K562 (cell line): Measurements from ENCODE around the gene BNIP2. TPM values are rescaled to one million over a fixed set of nuclear protein-coding genes. Genes with fewer than 3 reads are reported as not detected.

Experiments used
- ARNT ChIP-seq, 2 experiments: fragments of 450-650 bp; IDR thresholded peaks; 2 replicates each; pipeline ENCODE4 v1.6.1; 2016; ENCODE audit warnings: mild to moderate bottlenecking in 1 of 2
- E2F8 ChIP-seq: fragments of 450-650 bp; IDR thresholded peaks from 2 replicates; pipeline ENCODE4 v1.7.1; 2018; ENCODE audit warnings: mild to moderate bottlenecking, low read depth; ENCODE audit not compliant: partially characterized antibody
- ELF1 ChIP-seq: fragments of 200-800 bp; sonication (Bioruptor generic); IDR thresholded peaks from 2 replicates; pipeline ENCODE4 v1.6.1; 2016; ENCODE audit warnings: missing genetic modification characterization, missing compliant biosample characterization
- HMGN3 ChIP-seq: IDR thresholded peaks from 2 replicates; pipeline ENCODE4 v1.6.1; 2011; ENCODE audit warnings: borderline replicate concordance, low read depth, mild to moderate bottlenecking, mixed read lengths, low read length; ENCODE audit not compliant: insufficient read length; ENCODE audit errors: extremely low read depth
- KDM4B ChIP-seq, 2 experiments: fragments of 450-650 bp in 1 of 2; sonication (generic) in 1 of 2; IDR thresholded peaks; 2 replicates each; pipeline ENCODE4 v1.6.1; 2016 to 2017; ENCODE audit warnings: borderline replicate concordance in 2 of 2, antibody characterized with exemption in 1 of 2, low read depth in 1 of 2, mild to moderate bottlenecking in 1 of 2
- LARP7 ChIP-seq: fragments of 450-650 bp; IDR thresholded peaks from 2 replicates; pipeline ENCODE4 v1.6.1; 2016
- NFIC ChIP-seq: fragments of 450-650 bp; IDR thresholded peaks from 2 replicates; pipeline ENCODE4 v1.6.1; 2017; ENCODE audit warnings: mild to moderate bottlenecking, inconsistent platforms
- SETDB1 ChIP-seq: IDR thresholded peaks from one replicate; pipeline ENCODE4 v1.6.1; 2012; ENCODE audit warnings: low read length, control low read depth, inconsistent platforms
- ZNF766 ChIP-seq: fragments of 200-800 bp; sonication (Bioruptor generic); conservative IDR thresholded peaks from 2 replicates; pipeline ENCODE4 v1.6.1; 2016; ENCODE audit warnings: missing genetic modification characterization, missing compliant biosample characterization
- polyA plus RNA-seq, 8 experiments: library from polyadenylated mRNA; depleted of rRNA in 4 of 8; stranded (reverse) in 5 of 8; unstranded in 3 of 8; fragments of >200 nt; fragmentation: Nextera tagmentation in 2 of 8; fragmentation: Illumina TruSeq in 1 of 8; extraction: Ambion mirVana in 2 of 8; extraction: Trizol in 1 of 8; gene quantifications; 2 replicates each; pipeline versions ENCODE4 v1.2.1 to v1.2.3, GENCODE V29; 2011 to 2014; ENCODE audit warnings: inconsistent platforms in 1 of 8, missing spikeins in 1 of 8
- total RNA-seq, 7 experiments: library from RNA; depleted of rRNA in 6 of 7; stranded (reverse); fragments of >200 nt in 6 of 7; fragmentation: Illumina TruSeq in 2 of 7; extraction: Trizol in 2 of 7; gene quantifications; 2 replicates each; pipeline versions ENCODE4 v1.2.1 to v1.2.3, GENCODE V29; 2011 to 2021; ENCODE audit warnings: low replicate concordance in 1 of 7
- TF ChIP-seq, protein P1 (sequence below): sonication (generic); formaldehyde crosslinking; IDR thresholded peaks from 2 replicates; pipeline ENCODE4 v1.8.1; 2023; ENCODE audit warnings: missing genetic modification reagents, mild to moderate bottlenecking, borderline replicate concordance
- TF ChIP-seq, protein P2 (sequence below): sonication (generic); formaldehyde crosslinking; IDR thresholded peaks from 2 replicates; pipeline ENCODE4 v1.9.0; 2022; ENCODE audit warnings: mild to moderate bottlenecking, missing genetic modification reagents
- TF ChIP-seq, protein P3 (sequence below), 3 experiments: fragments of 200-800 bp in 1 of 3; fragments of 250-450 bp in 1 of 3; fragments of 450-650 bp in 1 of 3; sonication (Bioruptor Pico) in 1 of 3; sonication (Bioruptor generic) in 1 of 3; formaldehyde crosslinking in 1 of 3; IDR thresholded peaks; 2 replicates each; pipeline versions ENCODE4 v1.6.1 to v1.8.0; 2016 to 2022; ENCODE audit warnings: mild to moderate bottlenecking in 2 of 3, missing genetic modification characterization in 2 of 3, missing compliant biosample characterization in 1 of 3, moderate library complexity in 1 of 3

BNIP2 gene
- total and polyA plus RNA-seq, 9 of the 15 experiments (the other 6 are each of a cell fraction or from before 2014, with no cell fraction given), result 19.6 to 88.0 (median 52.5) TPM

- TF ChIP-seq ARNT (IDR thresholded peaks at IDR 0.05), result no peak
- TF ChIP-seq HMGN3, result peak; percentile 55
- TF ChIP-seq, protein P1, sequence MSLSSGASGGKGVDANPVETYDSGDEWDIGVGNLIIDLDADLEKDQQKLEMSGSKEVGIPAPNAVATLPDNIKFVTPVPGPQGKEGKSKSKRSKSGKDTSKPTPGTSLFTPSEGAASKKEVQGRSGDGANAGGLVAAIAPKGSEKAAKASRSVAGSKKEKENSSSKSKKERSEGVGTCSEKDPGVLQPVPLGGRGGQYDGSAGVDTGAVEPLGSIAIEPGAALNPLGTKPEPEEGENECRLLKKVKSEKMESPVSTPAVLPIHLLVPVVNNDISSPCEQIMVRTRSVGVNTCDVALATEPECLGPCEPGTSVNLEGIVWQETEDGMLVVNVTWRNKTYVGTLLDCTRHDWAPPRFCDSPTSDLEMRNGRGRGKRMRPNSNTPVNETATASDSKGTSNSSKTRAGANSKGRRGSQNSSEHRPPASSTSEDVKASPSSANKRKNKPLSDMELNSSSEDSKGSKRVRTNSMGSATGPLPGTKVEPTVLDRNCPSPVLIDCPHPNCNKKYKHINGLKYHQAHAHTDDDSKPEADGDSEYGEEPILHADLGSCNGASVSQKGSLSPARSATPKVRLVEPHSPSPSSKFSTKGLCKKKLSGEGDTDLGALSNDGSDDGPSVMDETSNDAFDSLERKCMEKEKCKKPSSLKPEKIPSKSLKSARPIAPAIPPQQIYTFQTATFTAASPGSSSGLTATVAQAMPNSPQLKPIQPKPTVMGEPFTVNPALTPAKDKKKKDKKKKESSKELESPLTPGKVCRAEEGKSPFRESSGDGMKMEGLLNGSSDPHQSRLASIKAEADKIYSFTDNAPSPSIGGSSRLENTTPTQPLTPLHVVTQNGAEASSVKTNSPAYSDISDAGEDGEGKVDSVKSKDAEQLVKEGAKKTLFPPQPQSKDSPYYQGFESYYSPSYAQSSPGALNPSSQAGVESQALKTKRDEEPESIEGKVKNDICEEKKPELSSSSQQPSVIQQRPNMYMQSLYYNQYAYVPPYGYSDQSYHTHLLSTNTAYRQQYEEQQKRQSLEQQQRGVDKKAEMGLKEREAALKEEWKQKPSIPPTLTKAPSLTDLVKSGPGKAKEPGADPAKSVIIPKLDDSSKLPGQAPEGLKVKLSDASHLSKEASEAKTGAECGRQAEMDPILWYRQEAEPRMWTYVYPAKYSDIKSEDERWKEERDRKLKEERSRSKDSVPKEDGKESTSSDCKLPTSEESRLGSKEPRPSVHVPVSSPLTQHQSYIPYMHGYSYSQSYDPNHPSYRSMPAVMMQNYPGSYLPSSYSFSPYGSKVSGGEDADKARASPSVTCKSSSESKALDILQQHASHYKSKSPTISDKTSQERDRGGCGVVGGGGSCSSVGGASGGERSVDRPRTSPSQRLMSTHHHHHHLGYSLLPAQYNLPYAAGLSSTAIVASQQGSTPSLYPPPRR (CRISPR knock-in tag), result 0 out of 2 replicates have a peak, but pooled peaks have one; percentile 31
- TF ChIP-seq E2F8, result peak; percentile 60
- 0 out of 2 replicates have a peak, but pooled peaks have one; percentile 15 for TF ChIP-seq ELF1 (tag)
- no peak for TF ChIP-seq LARP7
- TF ChIP-seq, protein P2, sequence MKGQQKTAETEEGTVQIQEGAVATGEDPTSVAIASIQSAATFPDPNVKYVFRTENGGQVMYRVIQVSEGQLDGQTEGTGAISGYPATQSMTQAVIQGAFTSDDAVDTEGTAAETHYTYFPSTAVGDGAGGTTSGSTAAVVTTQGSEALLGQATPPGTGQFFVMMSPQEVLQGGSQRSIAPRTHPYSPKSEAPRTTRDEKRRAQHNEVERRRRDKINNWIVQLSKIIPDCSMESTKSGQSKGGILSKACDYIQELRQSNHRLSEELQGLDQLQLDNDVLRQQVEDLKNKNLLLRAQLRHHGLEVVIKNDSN (CRISPR knock-in tag), result 0 out of 2 replicates have a peak, but pooled peaks have one; percentile 24
- TF ChIP-seq SETDB1, result no peak
- peak; percentile 78; the same call in 1 of the 2 replicates for TF ChIP-seq ZNF766 (CRISPR knock-in tag)
- TF ChIP-seq NFIC, result 0 out of 2 replicates have a peak, but pooled peaks have one; percentile 44
- peak in 1 of 2 experiments; percentile 92; a peak in 1 of 4 replicates for TF ChIP-seq KDM4B (IDR thresholded peaks at IDR 0.05; ENCODE audit: borderline replicate concordance in 2 of 2, low read depth in 1 of 2)
- TF ChIP-seq, protein P3, sequence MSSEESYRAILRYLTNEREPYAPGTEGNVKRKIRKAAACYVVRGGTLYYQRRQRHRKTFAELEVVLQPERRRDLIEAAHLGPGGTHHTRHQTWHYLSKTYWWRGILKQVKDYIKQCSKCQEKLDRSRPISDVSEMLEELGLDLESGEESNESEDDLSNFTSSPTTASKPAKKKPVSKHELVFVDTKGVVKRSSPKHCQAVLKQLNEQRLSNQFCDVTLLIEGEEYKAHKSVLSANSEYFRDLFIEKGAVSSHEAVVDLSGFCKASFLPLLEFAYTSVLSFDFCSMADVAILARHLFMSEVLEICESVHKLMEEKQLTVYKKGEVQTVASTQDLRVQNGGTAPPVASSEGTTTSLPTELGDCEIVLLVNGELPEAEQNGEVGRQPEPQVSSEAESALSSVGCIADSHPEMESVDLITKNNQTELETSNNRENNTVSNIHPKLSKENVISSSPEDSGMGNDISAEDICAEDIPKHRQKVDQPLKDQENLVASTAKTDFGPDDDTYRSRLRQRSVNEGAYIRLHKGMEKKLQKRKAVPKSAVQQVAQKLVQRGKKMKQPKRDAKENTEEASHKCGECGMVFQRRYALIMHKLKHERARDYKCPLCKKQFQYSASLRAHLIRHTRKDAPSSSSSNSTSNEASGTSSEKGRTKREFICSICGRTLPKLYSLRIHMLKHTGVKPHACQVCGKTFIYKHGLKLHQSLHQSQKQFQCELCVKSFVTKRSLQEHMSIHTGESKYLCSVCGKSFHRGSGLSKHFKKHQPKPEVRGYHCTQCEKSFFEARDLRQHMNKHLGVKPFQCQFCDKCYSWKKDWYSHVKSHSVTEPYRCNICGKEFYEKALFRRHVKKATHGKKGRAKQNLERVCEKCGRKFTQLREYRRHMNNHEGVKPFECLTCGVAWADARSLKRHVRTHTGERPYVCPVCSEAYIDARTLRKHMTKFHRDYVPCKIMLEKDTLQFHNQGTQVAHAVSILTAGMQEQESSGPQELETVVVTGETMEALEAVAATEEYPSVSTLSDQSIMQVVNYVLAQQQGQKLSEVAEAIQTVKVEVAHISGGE (CRISPR knock-in tag; IDR thresholded peaks at IDR 0.05), result peak in 2 of 3 experiments; percentile 76 to 86; a peak in 4 of 6 replicates
These were observed at the start of gene BNIP2 (continued) for GRCh38 chr15:59688782-59689625.
